ENCODE results near the gene ASTN2.

Gene ASTN2

DNA sequence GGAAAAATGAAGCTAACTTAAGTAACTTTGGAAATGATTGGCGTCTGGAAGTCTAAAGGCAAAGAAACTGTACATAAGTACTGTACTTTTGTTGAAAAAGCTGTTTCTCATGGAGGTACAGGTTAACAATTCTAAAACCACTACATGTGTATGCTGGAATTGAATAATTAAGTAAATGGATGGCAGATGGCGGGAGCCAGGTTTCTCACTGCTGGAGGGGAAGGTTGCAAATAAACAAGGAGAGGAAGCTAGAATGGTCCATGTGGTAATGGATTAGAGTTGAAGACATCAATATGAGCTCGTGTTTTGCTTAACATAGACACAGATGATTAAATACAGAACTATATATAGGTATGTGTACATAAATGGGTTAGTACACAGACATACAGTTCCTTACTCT lies 43.2 kb upstream of the ASTN2 start:
- H3K4me3 ChIP-seq = no peak overlapping the region
- H3K27me3 ChIP-seq = peaks cover 0 to 12% of the 10 kb centered on the region in 2 donors
- no peaks in the 10 kb centered on the region for H3K9me3 ChIP-seq
- H3K36me3 ChIP-seq = no peaks in the 10 kb centered on the region
- no peak overlapping the region for H3K27ac ChIP-seq
- no peaks in the 10 kb centered on the region for H3K4me1 ChIP-seq
- TF ChIP-seq, protein P1, sequence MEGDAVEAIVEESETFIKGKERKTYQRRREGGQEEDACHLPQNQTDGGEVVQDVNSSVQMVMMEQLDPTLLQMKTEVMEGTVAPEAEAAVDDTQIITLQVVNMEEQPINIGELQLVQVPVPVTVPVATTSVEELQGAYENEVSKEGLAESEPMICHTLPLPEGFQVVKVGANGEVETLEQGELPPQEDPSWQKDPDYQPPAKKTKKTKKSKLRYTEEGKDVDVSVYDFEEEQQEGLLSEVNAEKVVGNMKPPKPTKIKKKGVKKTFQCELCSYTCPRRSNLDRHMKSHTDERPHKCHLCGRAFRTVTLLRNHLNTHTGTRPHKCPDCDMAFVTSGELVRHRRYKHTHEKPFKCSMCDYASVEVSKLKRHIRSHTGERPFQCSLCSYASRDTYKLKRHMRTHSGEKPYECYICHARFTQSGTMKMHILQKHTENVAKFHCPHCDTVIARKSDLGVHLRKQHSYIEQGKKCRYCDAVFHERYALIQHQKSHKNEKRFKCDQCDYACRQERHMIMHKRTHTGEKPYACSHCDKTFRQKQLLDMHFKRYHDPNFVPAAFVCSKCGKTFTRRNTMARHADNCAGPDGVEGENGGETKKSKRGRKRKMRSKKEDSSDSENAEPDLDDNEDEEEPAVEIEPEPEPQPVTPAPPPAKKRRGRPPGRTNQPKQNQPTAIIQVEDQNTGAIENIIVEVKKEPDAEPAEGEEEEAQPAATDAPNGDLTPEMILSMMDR (IDR thresholded peaks at IDR 0.05) = no peak
- intact Hi-C loops (cut with DNase I; ENCODE audit: low total_unique reads) = no loop called here
- DNase-seq = no peak

DNA sequence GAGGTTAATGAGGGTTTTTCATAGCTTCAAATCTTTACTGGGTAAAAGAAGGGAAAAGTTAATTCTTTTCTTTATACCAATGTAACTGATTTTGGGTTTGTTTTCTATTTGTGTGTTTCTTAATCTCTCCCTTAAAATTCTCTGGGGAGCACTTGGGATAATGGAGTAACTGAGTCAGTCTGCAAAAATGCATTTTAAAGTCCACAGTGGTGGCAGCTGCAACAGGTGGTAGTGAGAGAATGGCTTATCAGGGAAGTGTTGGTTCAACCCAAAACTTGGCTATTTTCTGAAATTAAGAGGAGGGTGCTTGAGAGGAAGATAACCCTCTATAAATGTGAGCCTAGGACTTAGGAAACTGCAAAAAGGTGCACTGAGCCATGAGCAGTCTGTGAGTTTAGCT lies 39.9 kb upstream of the ASTN2 start:
- TF ChIP-seq, protein P1 (IDR thresholded peaks at IDR 0.05) = no peak
- no peaks in the 10 kb centered on the region for H3K4me1 ChIP-seq
- no peaks in the 10 kb centered on the region for H3K9me3 ChIP-seq
- no peak overlapping the region for H3K4me3 ChIP-seq
- no peaks in the 10 kb centered on the region for H3K36me3 ChIP-seq
- no peak overlapping the region for H3K27ac ChIP-seq
- intact Hi-C loops (cut with DNase I; ENCODE audit: low total_unique reads) = no loop called here
- no peak for DNase-seq
- H3K27me3 ChIP-seq = no peaks in the 10 kb centered on the region

DNA sequence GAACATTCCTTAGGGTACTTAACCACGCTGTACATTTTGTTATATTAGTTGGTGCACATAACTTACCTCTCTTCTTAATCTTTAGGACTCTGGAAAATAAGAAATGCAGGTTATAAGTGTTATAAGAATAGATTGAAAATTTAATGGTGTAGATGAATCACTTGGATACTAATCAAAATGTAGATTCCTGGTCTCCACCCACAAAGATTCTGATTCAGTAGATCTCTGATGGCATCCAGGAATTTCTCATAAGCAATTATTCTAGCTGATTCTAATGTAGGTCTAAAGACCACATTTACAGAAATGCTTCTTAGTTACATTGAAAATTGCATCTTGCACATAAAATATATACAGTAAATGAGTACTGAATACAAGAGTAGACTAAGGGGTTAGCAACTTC lies 38.9 kb upstream of the ASTN2 start:
- no peak for DNase-seq
- Histone ChIP-seq H3K9me3 (no peaks in the 10 kb centered on the region), H3K4me3 (no peak overlapping the region), H3K36me3 (no peaks in the 10 kb centered on the region), H3K27ac (no peak overlapping the region), H3K4me1 (no peaks in the 10 kb centered on the region), H3K27me3 (no peaks in the 10 kb centered on the region)
- intact Hi-C loops (cut with DNase I; ENCODE audit: low total_unique reads) = no loop called here
- TF ChIP-seq, protein P1 (IDR thresholded peaks at IDR 0.05) = no peak

DNA sequence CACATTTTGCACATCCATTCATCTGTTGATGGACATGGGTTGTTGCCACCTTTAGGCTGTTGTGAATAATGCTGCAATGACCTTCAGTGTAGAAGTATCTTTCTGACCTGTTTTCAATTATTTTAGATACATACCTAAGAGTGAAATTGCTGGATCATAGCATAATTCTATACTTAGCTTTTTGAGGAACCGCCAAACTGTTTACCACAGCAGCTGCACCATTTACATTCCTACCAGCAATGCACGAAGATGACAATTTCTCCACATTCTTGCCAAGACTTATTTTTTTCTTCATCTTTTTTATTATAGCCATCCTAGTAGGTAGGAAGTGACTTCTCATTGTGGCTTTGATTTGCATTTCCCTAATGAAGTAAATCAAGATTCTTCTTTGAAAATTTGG lies 36.5 kb upstream of the ASTN2 start:
- Histone ChIP-seq H3K27me3 (peaks cover 0 to 6% of the 10 kb centered on the region in 2 donors), H3K4me3 (no peak overlapping the region), H3K4me1 (no peaks in the 10 kb centered on the region), H3K27ac (no peak overlapping the region), H3K36me3 (no peaks in the 10 kb centered on the region), H3K9me3 (no peaks in the 10 kb centered on the region)
- DNase-seq = no peak
- TF ChIP-seq, protein P1 (IDR thresholded peaks at IDR 0.05) = no peak
- intact Hi-C loops (cut with DNase I; ENCODE audit: low total_unique reads) = no loop called here

DNA sequence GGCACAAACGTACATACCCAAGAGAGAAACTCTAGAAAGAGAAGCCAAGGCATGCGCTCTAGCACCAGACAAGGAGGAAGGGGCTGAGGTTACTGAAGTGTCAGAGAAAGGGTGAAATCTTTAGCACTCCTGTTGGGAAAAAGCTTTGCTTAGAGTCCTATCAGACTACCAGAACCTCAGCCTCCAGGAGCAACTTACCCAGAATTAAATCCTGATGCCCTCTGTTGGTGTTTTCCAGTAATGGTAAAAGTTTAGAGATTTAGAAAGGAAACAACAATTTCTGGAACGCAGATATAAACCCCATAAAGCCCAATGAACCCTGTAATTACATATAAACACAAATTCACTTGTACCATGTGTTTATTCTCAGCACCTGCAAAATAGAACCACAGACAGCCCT lies 33.2 kb upstream of the ASTN2 start:
- TF ChIP-seq, protein P1 (IDR thresholded peaks at IDR 0.05) = no peak
- no peaks in the 10 kb centered on the region for H3K4me1 ChIP-seq
- H3K4me3 ChIP-seq = no peak overlapping the region
- DNase-seq = no peak
- peaks cover 0 to 6% of the 10 kb centered on the region in 2 donors for H3K27me3 ChIP-seq
- intact Hi-C loops (cut with DNase I; ENCODE audit: low total_unique reads) = no loop called here
- no peaks in the 10 kb centered on the region for H3K36me3 ChIP-seq
- H3K9me3 ChIP-seq = no peaks in the 10 kb centered on the region
- no peak overlapping the region for H3K27ac ChIP-seq

DNA sequence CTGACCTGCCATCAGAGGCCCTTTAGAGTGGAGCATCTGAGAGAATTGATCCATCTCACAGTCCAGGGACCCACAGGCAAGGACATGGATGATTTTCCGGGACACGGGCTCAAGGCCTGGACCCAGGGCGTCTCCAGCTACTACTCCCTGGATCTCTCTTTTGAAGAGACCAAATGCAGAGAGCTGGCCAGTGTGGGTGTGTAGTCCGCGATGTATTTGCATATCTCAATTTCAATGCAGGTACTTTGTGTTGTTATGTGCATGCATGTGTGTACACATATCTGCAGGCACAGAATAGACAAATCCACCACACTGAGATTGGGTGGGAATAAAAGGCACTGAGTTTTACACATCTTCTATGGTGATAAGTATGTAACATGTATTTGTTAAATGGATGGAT lies 30.8 kb upstream of the ASTN2 start:
- Histone ChIP-seq H3K27ac (no peak overlapping the region), H3K27me3 (peaks cover 0 to 6% of the 10 kb centered on the region in 2 donors), H3K4me3 (no peak overlapping the region), H3K4me1 (no peaks in the 10 kb centered on the region), H3K36me3 (no peaks in the 10 kb centered on the region), H3K9me3 (no peaks in the 10 kb centered on the region)
- TF ChIP-seq, protein P1 (IDR thresholded peaks at IDR 0.05) = no peak
- no peak for DNase-seq
- intact Hi-C loops (cut with DNase I; ENCODE audit: low total_unique reads) = no loop called here
